GM23338 (cell line): ENCODE results near the gene TRIM56. TPM values are rescaled to one million over a fixed set of nuclear protein-coding genes. Genes with fewer than 3 reads are reported as not detected.

Experiments
- CREB1 ChIP-seq: fragments of 250-450 bp; sonication (Bioruptor Pico); IDR thresholded peaks from 2 replicates; pipeline ENCODE4 v1.5.0; 2020; ENCODE audit warnings: low read depth, mild to moderate bottlenecking, moderate library complexity
- EZH2 ChIP-seq: fragments of 200-600 bp; sonication (generic); IDR thresholded peaks from one replicate; pipeline ENCODE4 v1.8.0; 2017; ENCODE audit warnings: antibody characterized with exemption, mild to moderate bottlenecking, low read depth; ENCODE audit not compliant: unreplicated experiment
- JUNB ChIP-seq: IDR thresholded peaks from one replicate; pipeline ENCODE4 v1.6.1; 2016; ENCODE audit warnings: antibody characterized with exemption; ENCODE audit not compliant: unreplicated experiment
- NANOG ChIP-seq: IDR thresholded peaks from 2 replicates; pipeline ENCODE4 v1.6.1; 2016; ENCODE audit warnings: antibody characterized with exemption, borderline replicate concordance
- STAT1 ChIP-seq: IDR thresholded peaks from one replicate; pipeline ENCODE4 v1.6.1; 2016; ENCODE audit warnings: antibody characterized with exemption; ENCODE audit not compliant: unreplicated experiment
- ZNF114 ChIP-seq: fragments of 250-450 bp; sonication (Bioruptor Pico); IDR thresholded peaks from 2 replicates; pipeline ENCODE4 v1.5.0; 2020; ENCODE audit warnings: mild to moderate bottlenecking, moderate library complexity
- ZNF331 ChIP-seq: fragments of 250-450 bp; sonication (Bioruptor Pico); IDR thresholded peaks from 2 replicates; pipeline ENCODE4 v1.5.0; 2020; ENCODE audit warnings: low read depth, mild to moderate bottlenecking, moderate library complexity
- polyA plus RNA-seq: library from polyadenylated mRNA; unstranded; fragments of >200 nt; fragmentation: Nextera tagmentation; extraction: Ambion mirVana; gene quantifications from 2 replicates; pipeline ENCODE4 v1.2.1, GENCODE V29; 2016
- total RNA-seq: library from RNA; depleted of rRNA; stranded (reverse); fragments of >200 nt; shearing (Covaris generic); gene quantifications from 2 replicates; pipeline ENCODE4 v1.2.3, GENCODE V29; 2014
- TF ChIP-seq, protein P1 (sequence below): fragments of 250-450 bp; sonication (Bioruptor Pico); IDR thresholded peaks from 2 replicates; pipeline ENCODE4 v1.5.0; 2020; ENCODE audit warnings: mild to moderate bottlenecking, moderate library complexity
- TF ChIP-seq, protein P2 (sequence below): IDR thresholded peaks from 2 replicates; pipeline ENCODE4 v1.6.1; 2016; ENCODE audit warnings: antibody characterized with exemption
- TF ChIP-seq, protein P3 (sequence below): IDR thresholded peaks from one replicate; pipeline ENCODE4 v1.6.1; 2018; ENCODE audit warnings: antibody characterized with exemption; ENCODE audit not compliant: unreplicated experiment

TRIM56 gene
- total and polyA plus RNA-seq, 2 experiments from 2014 or later = 10.0 to 15.7 TPM

DNA sequence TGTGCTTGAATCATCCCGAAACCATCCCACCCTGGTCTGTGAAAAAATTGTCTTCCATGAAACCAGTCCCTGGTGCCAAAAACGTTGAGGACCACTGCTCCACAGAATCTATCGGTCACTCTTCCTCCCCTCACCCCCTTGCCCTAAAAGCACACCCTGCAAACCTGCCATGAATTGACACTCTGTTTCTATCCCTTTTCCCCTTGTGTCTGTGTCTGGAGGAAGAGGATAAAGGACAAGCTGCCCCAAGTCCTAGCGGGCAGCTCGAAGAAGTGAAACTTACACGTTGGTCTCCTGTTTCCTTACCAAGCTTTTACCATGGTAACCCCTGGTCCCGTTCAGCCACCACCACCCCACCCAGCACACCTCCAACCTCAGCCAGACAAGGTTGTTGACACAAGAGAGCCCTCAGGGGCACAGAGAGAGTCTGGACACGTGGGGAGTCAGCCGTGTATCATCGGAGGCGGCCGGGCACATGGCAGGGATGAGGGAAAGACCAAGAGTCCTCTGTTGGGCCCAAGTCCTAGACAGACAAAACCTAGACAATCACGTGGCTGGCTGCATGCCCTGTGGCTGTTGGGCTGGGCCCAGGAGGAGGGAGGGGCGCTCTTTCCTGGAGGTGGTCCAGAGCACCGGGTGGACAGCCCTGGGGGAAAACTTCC, 40.8 kb downstream of the TRIM56 start (continued):
- TF ChIP-seq, protein P1, sequence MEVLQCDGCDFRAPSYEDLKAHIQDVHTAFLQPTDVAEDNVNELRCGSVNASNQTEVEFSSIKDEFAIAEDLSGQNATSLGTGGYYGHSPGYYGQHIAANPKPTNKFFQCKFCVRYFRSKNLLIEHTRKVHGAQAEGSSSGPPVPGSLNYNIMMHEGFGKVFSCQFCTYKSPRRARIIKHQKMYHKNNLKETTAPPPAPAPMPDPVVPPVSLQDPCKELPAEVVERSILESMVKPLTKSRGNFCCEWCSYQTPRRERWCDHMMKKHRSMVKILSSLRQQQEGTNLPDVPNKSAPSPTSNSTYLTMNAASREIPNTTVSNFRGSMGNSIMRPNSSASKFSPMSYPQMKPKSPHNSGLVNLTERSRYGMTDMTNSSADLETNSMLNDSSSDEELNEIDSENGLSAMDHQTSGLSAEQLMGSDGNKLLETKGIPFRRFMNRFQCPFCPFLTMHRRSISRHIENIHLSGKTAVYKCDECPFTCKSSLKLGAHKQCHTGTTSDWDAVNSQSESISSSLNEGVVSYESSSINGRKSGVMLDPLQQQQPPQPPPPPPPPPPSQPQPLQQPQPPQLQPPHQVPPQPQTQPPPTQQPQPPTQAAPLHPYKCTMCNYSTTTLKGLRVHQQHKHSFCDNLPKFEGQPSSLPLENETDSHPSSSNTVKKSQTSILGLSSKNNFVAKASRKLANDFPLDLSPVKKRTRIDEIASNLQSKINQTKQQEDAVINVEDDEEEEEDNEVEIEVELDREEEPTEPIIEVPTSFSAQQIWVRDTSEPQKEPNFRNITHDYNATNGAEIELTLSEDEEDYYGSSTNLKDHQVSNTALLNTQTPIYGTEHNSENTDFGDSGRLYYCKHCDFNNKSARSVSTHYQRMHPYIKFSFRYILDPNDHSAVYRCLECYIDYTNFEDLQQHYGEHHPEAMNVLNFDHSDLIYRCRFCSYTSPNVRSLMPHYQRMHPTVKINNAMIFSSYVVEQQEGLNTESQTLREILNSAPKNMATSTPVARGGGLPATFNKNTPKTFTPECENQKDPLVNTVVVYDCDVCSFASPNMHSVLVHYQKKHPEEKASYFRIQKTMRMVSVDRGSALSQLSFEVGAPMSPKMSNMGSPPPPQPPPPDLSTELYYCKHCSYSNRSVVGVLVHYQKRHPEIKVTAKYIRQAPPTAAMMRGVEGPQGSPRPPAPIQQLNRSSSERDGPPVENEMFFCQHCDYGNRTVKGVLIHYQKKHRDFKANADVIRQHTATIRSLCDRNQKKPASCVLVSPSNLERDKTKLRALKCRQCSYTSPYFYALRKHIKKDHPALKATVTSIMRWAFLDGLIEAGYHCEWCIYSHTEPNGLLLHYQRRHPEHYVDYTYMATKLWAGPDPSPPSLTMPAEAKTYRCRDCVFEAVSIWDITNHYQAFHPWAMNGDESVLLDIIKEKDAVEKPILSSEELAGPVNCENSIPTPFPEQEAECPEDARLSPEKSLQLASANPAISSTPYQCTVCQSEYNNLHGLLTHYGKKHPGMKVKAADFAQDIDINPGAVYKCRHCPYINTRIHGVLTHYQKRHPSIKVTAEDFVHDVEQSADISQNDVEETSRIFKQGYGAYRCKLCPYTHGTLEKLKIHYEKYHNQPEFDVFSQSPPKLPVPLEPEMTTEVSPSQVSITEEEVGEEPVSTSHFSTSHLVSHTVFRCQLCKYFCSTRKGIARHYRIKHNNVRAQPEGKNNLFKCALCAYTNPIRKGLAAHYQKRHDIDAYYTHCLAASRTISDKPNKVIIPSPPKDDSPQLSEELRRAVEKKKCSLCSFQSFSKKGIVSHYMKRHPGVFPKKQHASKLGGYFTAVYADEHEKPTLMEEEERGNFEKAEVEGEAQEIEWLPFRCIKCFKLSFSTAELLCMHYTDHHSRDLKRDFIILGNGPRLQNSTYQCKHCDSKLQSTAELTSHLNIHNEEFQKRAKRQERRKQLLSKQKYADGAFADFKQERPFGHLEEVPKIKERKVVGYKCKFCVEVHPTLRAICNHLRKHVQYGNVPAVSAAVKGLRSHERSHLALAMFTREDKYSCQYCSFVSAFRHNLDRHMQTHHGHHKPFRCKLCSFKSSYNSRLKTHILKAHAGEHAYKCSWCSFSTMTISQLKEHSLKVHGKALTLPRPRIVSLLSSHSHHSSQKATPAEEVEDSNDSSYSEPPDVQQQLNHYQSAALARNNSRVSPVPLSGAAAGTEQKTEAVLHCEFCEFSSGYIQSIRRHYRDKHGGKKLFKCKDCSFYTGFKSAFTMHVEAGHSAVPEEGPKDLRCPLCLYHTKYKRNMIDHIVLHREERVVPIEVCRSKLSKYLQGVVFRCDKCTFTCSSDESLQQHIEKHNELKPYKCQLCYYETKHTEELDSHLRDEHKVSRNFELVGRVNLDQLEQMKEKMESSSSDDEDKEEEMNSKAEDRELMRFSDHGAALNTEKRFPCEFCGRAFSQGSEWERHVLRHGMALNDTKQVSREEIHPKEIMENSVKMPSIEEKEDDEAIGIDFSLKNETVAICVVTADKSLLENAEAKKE (CRISPR knock-in tag) = no peak
- TF ChIP-seq CREB1 (CRISPR knock-in tag) (no peak), JUNB (no peak), EZH2 (no peak), STAT1 (no peak), NANOG (no peak), ZNF114 (CRISPR knock-in tag) (no peak), ZNF331 (CRISPR knock-in tag) (no peak)
- TF ChIP-seq, protein P2, sequence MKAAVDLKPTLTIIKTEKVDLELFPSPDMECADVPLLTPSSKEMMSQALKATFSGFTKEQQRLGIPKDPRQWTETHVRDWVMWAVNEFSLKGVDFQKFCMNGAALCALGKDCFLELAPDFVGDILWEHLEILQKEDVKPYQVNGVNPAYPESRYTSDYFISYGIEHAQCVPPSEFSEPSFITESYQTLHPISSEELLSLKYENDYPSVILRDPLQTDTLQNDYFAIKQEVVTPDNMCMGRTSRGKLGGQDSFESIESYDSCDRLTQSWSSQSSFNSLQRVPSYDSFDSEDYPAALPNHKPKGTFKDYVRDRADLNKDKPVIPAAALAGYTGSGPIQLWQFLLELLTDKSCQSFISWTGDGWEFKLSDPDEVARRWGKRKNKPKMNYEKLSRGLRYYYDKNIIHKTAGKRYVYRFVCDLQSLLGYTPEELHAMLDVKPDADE = no peak
- TF ChIP-seq, protein P3, sequence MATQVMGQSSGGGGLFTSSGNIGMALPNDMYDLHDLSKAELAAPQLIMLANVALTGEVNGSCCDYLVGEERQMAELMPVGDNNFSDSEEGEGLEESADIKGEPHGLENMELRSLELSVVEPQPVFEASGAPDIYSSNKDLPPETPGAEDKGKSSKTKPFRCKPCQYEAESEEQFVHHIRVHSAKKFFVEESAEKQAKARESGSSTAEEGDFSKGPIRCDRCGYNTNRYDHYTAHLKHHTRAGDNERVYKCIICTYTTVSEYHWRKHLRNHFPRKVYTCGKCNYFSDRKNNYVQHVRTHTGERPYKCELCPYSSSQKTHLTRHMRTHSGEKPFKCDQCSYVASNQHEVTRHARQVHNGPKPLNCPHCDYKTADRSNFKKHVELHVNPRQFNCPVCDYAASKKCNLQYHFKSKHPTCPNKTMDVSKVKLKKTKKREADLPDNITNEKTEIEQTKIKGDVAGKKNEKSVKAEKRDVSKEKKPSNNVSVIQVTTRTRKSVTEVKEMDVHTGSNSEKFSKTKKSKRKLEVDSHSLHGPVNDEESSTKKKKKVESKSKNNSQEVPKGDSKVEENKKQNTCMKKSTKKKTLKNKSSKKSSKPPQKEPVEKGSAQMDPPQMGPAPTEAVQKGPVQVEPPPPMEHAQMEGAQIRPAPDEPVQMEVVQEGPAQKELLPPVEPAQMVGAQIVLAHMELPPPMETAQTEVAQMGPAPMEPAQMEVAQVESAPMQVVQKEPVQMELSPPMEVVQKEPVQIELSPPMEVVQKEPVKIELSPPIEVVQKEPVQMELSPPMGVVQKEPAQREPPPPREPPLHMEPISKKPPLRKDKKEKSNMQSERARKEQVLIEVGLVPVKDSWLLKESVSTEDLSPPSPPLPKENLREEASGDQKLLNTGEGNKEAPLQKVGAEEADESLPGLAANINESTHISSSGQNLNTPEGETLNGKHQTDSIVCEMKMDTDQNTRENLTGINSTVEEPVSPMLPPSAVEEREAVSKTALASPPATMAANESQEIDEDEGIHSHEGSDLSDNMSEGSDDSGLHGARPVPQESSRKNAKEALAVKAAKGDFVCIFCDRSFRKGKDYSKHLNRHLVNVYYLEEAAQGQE = no peak
